Body of pancreas (tissue), 4 donors: ENCODE results near the gene SIRPG.

Experiments
- CTCF ChIP-seq, 7 experiments: fragments of 450-650 bp in 4 of 7; fragments of 200-600 bp in 3 of 7; sonication (generic) in 3 of 7; IDR thresholded peaks; one replicate each; pipeline ENCODE4 v1.5.1; 2016 to 2019; ENCODE audit warnings: antibody characterized with exemption in 7 of 7
- POLR2A ChIP-seq, 3 donors: fragments of 450-650 bp; IDR thresholded peaks; one replicate each; pipeline ENCODE4 v1.6.1; 2016; ENCODE audit warnings: antibody characterized with exemption in 3 of 3, mild to moderate bottlenecking in 2 of 3

DNA sequence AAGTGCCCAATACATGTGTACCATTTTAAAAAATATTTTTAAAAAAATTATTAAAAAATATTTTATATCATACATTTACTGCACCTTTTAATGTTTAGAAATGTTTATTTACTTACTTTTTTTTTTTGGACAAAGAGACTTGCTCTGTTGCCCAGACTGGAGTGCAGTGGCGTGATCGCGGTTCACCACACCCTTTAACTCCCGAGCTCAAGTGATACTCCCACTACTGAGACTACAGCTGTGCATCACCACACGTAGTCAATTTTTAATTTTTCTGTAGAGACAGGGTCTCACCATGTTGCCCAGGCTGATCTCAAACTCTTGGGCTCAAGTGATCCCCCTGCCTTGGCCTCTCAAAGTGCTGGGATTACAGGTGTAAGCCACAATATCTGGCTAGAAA is 9.2 kb upstream of the SIRPG start:
- TF ChIP-seq CTCF (IDR thresholded peaks at IDR 0.05) = no peak
- no peak for TF ChIP-seq POLR2A (IDR thresholded peaks at IDR 0.05)
